B cell (primary cell): Measurements from ENCODE around the gene FAF1. TPM values are rescaled to one million over a fixed set of nuclear protein-coding genes. Genes with fewer than 3 reads are reported as not detected.

ENCODE experiments used
- ATAC-seq: fragments of 200-7000 bp; cut with Tn5 transposase; one replicate; pipeline ENCODE4 v1.10.0; 2021; ENCODE audit warnings: low read depth, mild to moderate bottlenecking, moderate number of reproducible peaks, moderate library complexity
- CTCF ChIA-PET: fragments of 350-600 bp; sonication (Branson Sonifier 250); formaldehyde crosslinking; loops from one replicate; lab custom pipeline; 2021; ENCODE audit warnings: antibody characterized with exemption, inconsistent platforms; lab: Charles Lee
- POLR2A ChIA-PET: fragments of 350-600 bp; sonication (Branson Sonifier 250); formaldehyde crosslinking; loops from one replicate; lab custom pipeline; 2021; ENCODE audit warnings: antibody characterized with exemption; lab: Charles Lee
- DNase-seq: peaks from one replicate; pipeline ENCODE4 v3.0.0; 2013
- H2AFZ ChIP-seq: 2 replicates; pipeline ENCODE4 v1.6.1; 2012; ENCODE audit warnings: mild to moderate bottlenecking, low read depth, low read length; ENCODE audit not compliant: insufficient read depth, poor library complexity, severe bottlenecking
- H3K27ac ChIP-seq, 2 donors: 1 replicate in 1 of 2; 2 replicates in 1 of 2; pipeline ENCODE4 v1.5.1; 2012 to 2013; ENCODE audit warnings: low read length in 2 of 2, mild to moderate bottlenecking in 2 of 2, moderate library complexity in 1 of 2
- H3K27me3 ChIP-seq, 4 experiments: fragments of 200-600 bp in 1 of 4; sonication (generic) in 1 of 4; replicated peaks in 1 of 4; 1 replicate in 2 of 4; 2 replicates in 2 of 4; pipeline versions ENCODE4 v1.6.1 to v1.7.0; 2013 to 2016; ENCODE audit warnings: low read length in 3 of 4, mild to moderate bottlenecking in 2 of 4, mixed read lengths in 1 of 4, moderate library complexity in 1 of 4; ENCODE audit not compliant: insufficient read depth in 4 of 4, control insufficient read depth in 3 of 4; ENCODE audit errors: control extremely low read depth in 1 of 4
- H3K36me3 ChIP-seq, 2 experiments: replicated peaks in 1 of 2; 1 replicate in 1 of 2; 2 replicates in 1 of 2; pipeline versions ENCODE4 v1.6.1 to v1.7.1; 2013; ENCODE audit warnings: low read length in 1 of 2; ENCODE audit not compliant: insufficient read depth in 2 of 2, control insufficient read depth in 1 of 2; ENCODE audit errors: control extremely low read depth in 1 of 2, extremely low read depth in 1 of 2
- H3K4me1 ChIP-seq, 2 donors: fragments of 200-600 bp in 1 of 2; sonication (generic) in 1 of 2; 1 replicate in 1 of 2; 2 replicates in 1 of 2; pipeline versions ENCODE4 v1.5.1 to v1.6.1; 2013 to 2017; ENCODE audit warnings: low read length in 2 of 2; ENCODE audit not compliant: control insufficient read depth in 2 of 2, insufficient read depth in 2 of 2
- H3K4me2 ChIP-seq: replicated peaks from 2 replicates; pipeline ENCODE3; 2012; ENCODE audit warnings: mild to moderate bottlenecking, low read depth, low read length; ENCODE audit not compliant: poor library complexity, severe bottlenecking
- H3K4me3 ChIP-seq, 5 experiments: fragments of 200-600 bp in 1 of 5; sonication (generic) in 1 of 5; 1 replicate in 3 of 5; 2 replicates in 2 of 5; pipeline versions ENCODE4 v1.5.1 to v1.7.0; 2011 to 2016; ENCODE audit warnings: low read length in 4 of 5, mild to moderate bottlenecking in 4 of 5, low read depth in 2 of 5, control low read depth in 1 of 5, moderate library complexity in 1 of 5; ENCODE audit not compliant: insufficient read depth in 1 of 5; ENCODE audit errors: control extremely low read depth in 1 of 5, extremely low read depth in 1 of 5
- H3K79me2 ChIP-seq: fragments of 200-600 bp; sonication (generic); one replicate; pipeline ENCODE4 v1.6.0; 2016; ENCODE audit warnings: low read length; ENCODE audit not compliant: control insufficient read depth, insufficient read depth
- H3K9ac ChIP-seq: fragments of 200-600 bp; sonication (generic); 2 replicates; pipeline ENCODE4 v1.6.1; 2017; ENCODE audit warnings: mild to moderate bottlenecking, low read length, moderate library complexity
- H3K9me3 ChIP-seq, 3 donors: one replicate each; pipeline versions ENCODE4 v1.6.1 to v1.7.1; 2013; ENCODE audit warnings: low read length in 2 of 3; ENCODE audit not compliant: control insufficient read depth in 2 of 3, insufficient read depth in 1 of 3; ENCODE audit errors: control extremely low read depth in 1 of 3
- H4K20me1 ChIP-seq: 2 replicates; pipeline ENCODE4 v1.6.0; 2012; ENCODE audit warnings: mild to moderate bottlenecking, low read length; ENCODE audit not compliant: insufficient read depth, control insufficient read depth, poor library complexity, severe bottlenecking
- H3K27ac Mint-ChIP-seq: one replicate; pipeline ENCODE4 v1.8.0; 2021; ENCODE audit warnings: mixed read lengths
- H3K27me3 Mint-ChIP-seq: one replicate; pipeline ENCODE4 v1.8.0; 2021; ENCODE audit warnings: mixed read lengths
- H3K4me1 Mint-ChIP-seq: one replicate; pipeline ENCODE4 v1.8.0; 2021; ENCODE audit warnings: mixed read lengths
- H3K4me3 Mint-ChIP-seq: one replicate; pipeline ENCODE4 v1.8.0; 2021; ENCODE audit warnings: mixed read lengths
- H3K9me3 Mint-ChIP-seq: one replicate; pipeline ENCODE4 v1.8.0; 2022; ENCODE audit warnings: mixed read lengths; ENCODE audit not compliant: insufficient read depth
- CTCF ChIP-seq: fragments of 200-600 bp; IDR thresholded peaks from one replicate; pipeline ENCODE4 v1.8.0; 2022; ENCODE audit warnings: antibody characterized with exemption, mild to moderate bottlenecking
- EZH2 ChIP-seq: IDR thresholded peaks from 2 replicates; pipeline ENCODE4 v1.6.1; 2012; ENCODE audit warnings: borderline replicate concordance, low read depth, mild to moderate bottlenecking, moderate library complexity, low read length; ENCODE audit not compliant: insufficient read depth, poor library complexity, severe bottlenecking
- WGBS: methylation state at CpG from one replicate; pipeline ENCODE4 v1.1.5; 2013; ENCODE audit warnings: missing lambda C conversion rate; ENCODE audit not compliant: insufficient coverage; 5-methylcytosine and 5-hydroxymethylcytosine counted together
- intact Hi-C: fragments of 100-400 bp; cut with micrococcal nuclease; formaldehyde crosslinking; loops from one replicate; pipeline ENCODE4 v1.10.0; 2022
- polyA plus RNA-seq: library from polyadenylated mRNA; depleted of rRNA; stranded (reverse); fragments of >200 nt; gene quantifications from 2 replicates; pipeline ENCODE4 v1.2.3, GENCODE V29; 2012
- total RNA-seq, 2 donors: library from RNA; stranded (reverse); fragments of 120-200 nt in 1 of 2; gene quantifications; 1 replicate in 1 of 2; 2 replicates in 1 of 2; pipeline versions ENCODE4 v1.2.3 to v1.2.4, GENCODE V29; 2013 to 2022

Gene FAF1
- total and polyA plus RNA-seq, 2 donors (not counting 1 experiment from before 2014, with no cell fraction given): 10.1 to 58.4 TPM

GRCh38 chr1:50847303-50847702 lies 112.8 kb downstream of the FAF1 start:
- peaks cover 1 to 8% (median 3%) of the 10 kb centered on the region in 3 donors for H3K9me3 ChIP-seq
- H3K36me3 ChIP-seq: peaks cover 0 to 2% of the 10 kb centered on the region in 2 experiments
- H3K27ac Mint-ChIP-seq: no peak overlapping the region
- H3K27me3 Mint-ChIP-seq: no peaks in the 10 kb centered on the region
- DNase-seq (no peak), ATAC-seq (no peak)
- no peak overlapping the region for H3K4me3 ChIP-seq
- H3K9me3 Mint-ChIP-seq: peaks cover 2% of the 10 kb centered on the region
- POLR2A ChIA-PET: no interaction called here
- peaks cover 49% of the 10 kb centered on the region for H3K79me2 ChIP-seq
- intact Hi-C loops: no loop called here
- H3K27me3 ChIP-seq: no peaks in the 10 kb centered on the region
- H2AFZ ChIP-seq: no peak overlapping the region
- no peak overlapping the region for H3K4me3 Mint-ChIP-seq
- no peaks in the 10 kb centered on the region for H3K4me1 ChIP-seq
- no peak for TF ChIP-seq EZH2
- TF ChIP-seq CTCF: no peak
- no peak overlapping the region for H3K4me2 ChIP-seq
- CTCF ChIA-PET: no interaction called here
- peaks cover 6% of the 10 kb centered on the region for H4K20me1 ChIP-seq
- peaks cover 1% of the 10 kb centered on the region for H3K4me1 Mint-ChIP-seq
- H3K27ac ChIP-seq: no peak overlapping the region
- no peak overlapping the region for H3K9ac ChIP-seq

- Mint-ChIP-seq H3K27ac (no peak overlapping the region), H3K9me3 (peaks cover 2% of the 10 kb centered on the region), H3K4me1 (no peaks in the 10 kb centered on the region), H3K27me3 (no peaks in the 10 kb centered on the region), H3K4me3 (no peak overlapping the region)
- Histone ChIP-seq H3K4me1 (no peaks in the 10 kb centered on the region), H3K79me2 (peaks cover 49% of the 10 kb centered on the region), H3K27ac (no peak overlapping the region), H3K36me3 (peaks cover 0 to 2% of the 10 kb centered on the region in 2 experiments), H3K9ac (no peak overlapping the region), H3K9me3 (peaks cover 1 to 8% (median 3%) of the 10 kb centered on the region in 3 donors), H3K4me2 (no peak overlapping the region), H2AFZ (no peak overlapping the region), H4K20me1 (peaks cover 6% of the 10 kb centered on the region), H3K4me3 (no peak overlapping the region), H3K27me3 (no peaks in the 10 kb centered on the region)
- ChIA-PET POLR2A (no interaction called here), CTCF (no interaction called here)
- intact Hi-C loops: no loop called here
- 98% methylated on average over 14 of the region's 20 CpGs for WGBS
- DNase-seq (no peak), ATAC-seq (no peak)
- TF ChIP-seq EZH2: no peak
- no peak for TF ChIP-seq CTCF
Observed at GRCh38 chr1:50846224-50846839, 113.7 kb downstream of the FAF1 start.
